ENCODE data around the gene DAGLA. TPM values are rescaled to one million over a fixed set of nuclear protein-coding genes. Genes with fewer than 3 reads are reported as not detected.

Gene DAGLA
- total and polyA plus RNA-seq, 2 experiments from 2014 or later, result 1.3 TPM

DNA sequence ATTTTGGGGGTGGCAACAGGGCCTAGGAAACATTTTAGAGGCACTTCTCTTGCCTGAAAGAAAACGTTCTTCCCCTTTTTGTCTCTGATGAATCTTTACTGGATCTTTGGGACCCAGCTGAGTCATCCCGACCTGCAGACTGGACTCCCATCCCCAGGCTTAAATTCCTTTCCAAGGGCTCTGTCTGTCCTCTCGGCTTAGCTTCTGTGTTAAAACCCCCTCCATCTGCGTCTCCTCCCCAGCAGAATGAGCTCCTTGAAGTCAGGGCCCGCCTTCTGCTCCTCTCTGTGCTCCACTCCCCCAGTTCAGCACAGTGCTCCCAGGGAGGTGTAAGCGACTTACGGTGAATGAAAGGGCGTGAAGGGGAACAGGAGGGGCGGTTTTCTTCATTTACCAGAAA lies 895 bp upstream of the DAGLA start:
- no peak overlapping the region for H2AFZ ChIP-seq

DNA sequence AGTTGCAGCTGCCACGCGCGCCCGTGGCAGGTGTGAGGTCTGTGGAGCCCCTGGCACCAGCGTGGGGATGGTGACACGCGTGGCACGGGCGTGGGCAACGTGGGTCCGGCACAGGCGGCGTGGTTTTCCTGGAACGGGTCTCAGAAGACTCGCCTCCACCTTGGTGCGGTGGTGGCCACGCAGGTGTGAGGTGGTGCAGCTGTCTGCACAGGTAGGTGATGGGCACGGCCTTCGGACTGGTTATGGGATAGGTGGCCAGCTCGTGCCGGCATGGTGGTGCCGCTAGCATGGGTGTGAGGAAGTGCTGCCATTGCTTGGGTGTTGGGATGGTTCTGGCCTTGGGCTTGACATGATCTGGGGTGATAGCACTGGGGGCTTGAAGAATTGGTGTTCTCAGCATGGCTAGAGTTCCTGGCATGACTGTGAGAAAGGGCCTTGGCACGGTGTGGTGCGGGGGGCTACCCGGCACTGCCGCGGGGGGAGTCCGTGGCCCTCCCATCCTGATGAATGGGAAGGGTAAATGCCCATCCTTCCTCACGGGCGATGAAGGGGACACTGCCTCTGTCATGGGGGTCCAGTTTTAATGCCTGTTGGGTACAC lies 531 bp downstream of the DAGLA start:
- no peak overlapping the region for H3K27ac ChIP-seq
- peak overlapping the region; percentile 70; the same call in 1 of the 2 replicates for H3K9ac ChIP-seq
- DNase-seq, result no peak
- no peaks in the 10 kb centered on the region; the same call in 1 of the 2 replicates for H3K79me2 ChIP-seq (ENCODE audit: insufficient read depth)
- TF ChIP-seq EZH2phosphoT487 (IDR thresholded peaks at IDR 0.05; ENCODE audit: insufficient read depth, low read depth) (no peak), EZH2 (IDR thresholded peaks at IDR 0.05; ENCODE audit: insufficient read depth, poor library complexity, severe bottlenecking) (no peak)
- peaks cover 15% of the 10 kb centered on the region for H3K27me3 ChIP-seq (replicated peaks; ENCODE audit: insufficient read depth)
- H3K4me2 ChIP-seq (ENCODE audit: unreplicated experiment), result peak overlapping the region; percentile 86
- no peaks in the 10 kb centered on the region for H3K9me2 ChIP-seq (ENCODE audit: insufficient read depth)
- 39 to 41% methylated on average over 19 to 30 of the region's 30 CpGs for WGBS, 2 experiments (ENCODE audit: low coverage in 1 of 2, low lambda C conversion rate in 2 of 2, missing lambda C conversion rate in 2 of 2)
- H2AFZ ChIP-seq, result peak overlapping the region; percentile 63
- H3K4me1 ChIP-seq (ENCODE audit: insufficient read depth), result no peaks in the 10 kb centered on the region
- H3K36me3 ChIP-seq (ENCODE audit: low read depth), result no peaks in the 10 kb centered on the region
- no peaks in the 10 kb centered on the region for H3K9me3 ChIP-seq (ENCODE audit: low read depth)
- H3F3A ChIP-seq (ENCODE audit: insufficient read depth), result peaks cover 4% of the 10 kb centered on the region; the same call in 1 of the 2 replicates
- H4K20me1 ChIP-seq (ENCODE audit: insufficient read depth), result no peaks in the 10 kb centered on the region
- in situ Hi-C loops (cut with MboI), result no loop called here
- H3K4me3 ChIP-seq, result peak overlapping the region; percentile 76

More for the DNA sequence above, 895 bp upstream of the DAGLA start:
- peaks cover 4% of the 10 kb centered on the region; the same call in 1 of the 2 replicates for H3F3A ChIP-seq (ENCODE audit: insufficient read depth)
- no peaks in the 10 kb centered on the region for H3K9me2 ChIP-seq (ENCODE audit: insufficient read depth)
- no peak overlapping the region for H3K27ac ChIP-seq
- H3K4me1 ChIP-seq (ENCODE audit: insufficient read depth), result no peaks in the 10 kb centered on the region
- H3K27me3 ChIP-seq (replicated peaks; ENCODE audit: insufficient read depth), result peaks cover 29% of the 10 kb centered on the region
- TF ChIP-seq EZH2 (IDR thresholded peaks at IDR 0.05; ENCODE audit: insufficient read depth, poor library complexity, severe bottlenecking) (no peak), EZH2phosphoT487 (IDR thresholded peaks at IDR 0.05; ENCODE audit: insufficient read depth, low read depth) (no peak)
- WGBS, 2 experiments (ENCODE audit: low coverage in 1 of 2, low lambda C conversion rate in 2 of 2, missing lambda C conversion rate in 2 of 2), result 39 to 44% methylated on average over 9 of the region's 9 CpGs
- H3K9ac ChIP-seq, result no peak overlapping the region
- H3K79me2 ChIP-seq (ENCODE audit: insufficient read depth), result no peaks in the 10 kb centered on the region; the same call in 1 of the 2 replicates
- no peaks in the 10 kb centered on the region for H3K36me3 ChIP-seq (ENCODE audit: low read depth)
- H3K4me3 ChIP-seq, result no peak overlapping the region
- peak; percentile 36 for DNase-seq
- in situ Hi-C loops (cut with MboI), result no loop called here
- no peaks in the 10 kb centered on the region for H4K20me1 ChIP-seq (ENCODE audit: insufficient read depth)
- H3K9me3 ChIP-seq (ENCODE audit: low read depth), result no peaks in the 10 kb centered on the region
- no peak overlapping the region for H3K4me2 ChIP-seq (ENCODE audit: unreplicated experiment)

DNA sequence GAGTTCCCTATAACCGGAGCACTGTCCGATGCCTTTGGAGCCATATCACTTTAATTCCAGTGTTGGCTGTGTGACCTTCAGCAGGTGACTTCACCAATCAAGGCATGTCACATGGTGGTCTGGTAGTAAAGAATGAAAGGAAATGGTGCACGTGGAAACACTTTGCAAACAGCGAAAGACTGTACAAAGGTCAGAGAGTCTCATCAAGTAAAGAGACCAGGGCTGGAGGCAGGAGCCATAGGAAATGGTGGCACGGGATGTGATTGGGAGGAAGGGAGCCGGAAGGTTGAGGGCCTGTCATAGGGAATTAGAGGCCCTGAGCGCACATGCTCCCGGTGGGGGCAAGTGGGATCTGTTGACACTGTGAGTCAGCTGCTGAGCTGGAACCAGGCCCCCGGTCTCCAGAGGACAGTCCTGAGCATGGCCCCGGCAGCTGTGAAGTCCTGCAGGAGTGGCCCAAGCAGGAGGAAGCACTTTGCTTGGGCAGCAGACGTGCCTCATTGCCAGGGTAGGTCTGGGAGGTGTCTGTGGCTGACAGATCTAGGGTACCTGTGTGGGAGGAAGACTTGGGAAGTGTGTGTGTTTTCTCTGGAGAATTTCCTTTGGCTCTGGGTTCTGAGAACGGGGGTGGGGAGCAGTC lies 2.0 kb downstream of the DAGLA start:
- Histone ChIP-seq H3K27ac (no peak overlapping the region), H4K20me1 (ENCODE audit: insufficient read depth) (no peaks in the 10 kb centered on the region), H3K4me3 (no peak overlapping the region), H3K27me3 (replicated peaks; ENCODE audit: insufficient read depth) (no peaks in the 10 kb centered on the region; the same call in 1 of the 2 replicates), H3K36me3 (ENCODE audit: low read depth) (no peaks in the 10 kb centered on the region), H3K4me2 (ENCODE audit: unreplicated experiment) (no peak overlapping the region), H3K9ac (no peak overlapping the region), H3K4me1 (ENCODE audit: insufficient read depth) (no peaks in the 10 kb centered on the region), H3K9me3 (ENCODE audit: low read depth) (no peaks in the 10 kb centered on the region), H2AFZ (no peak overlapping the region), H3F3A (ENCODE audit: insufficient read depth) (peaks cover 4% of the 10 kb centered on the region; the same call in 1 of the 2 replicates), H3K9me2 (ENCODE audit: insufficient read depth) (no peaks in the 10 kb centered on the region), H3K79me2 (ENCODE audit: insufficient read depth) (no peaks in the 10 kb centered on the region; the same call in 1 of the 2 replicates)
- DNase-seq, result no peak
- in situ Hi-C loops (cut with MboI), result no loop called here
- no peak for TF ChIP-seq EZH2phosphoT487 (IDR thresholded peaks at IDR 0.05; ENCODE audit: insufficient read depth, low read depth)
- 70 to 71% methylated on average over 12 of the region's 12 CpGs for WGBS, 2 experiments (ENCODE audit: low coverage in 1 of 2, low lambda C conversion rate in 2 of 2, missing lambda C conversion rate in 2 of 2)

DNA sequence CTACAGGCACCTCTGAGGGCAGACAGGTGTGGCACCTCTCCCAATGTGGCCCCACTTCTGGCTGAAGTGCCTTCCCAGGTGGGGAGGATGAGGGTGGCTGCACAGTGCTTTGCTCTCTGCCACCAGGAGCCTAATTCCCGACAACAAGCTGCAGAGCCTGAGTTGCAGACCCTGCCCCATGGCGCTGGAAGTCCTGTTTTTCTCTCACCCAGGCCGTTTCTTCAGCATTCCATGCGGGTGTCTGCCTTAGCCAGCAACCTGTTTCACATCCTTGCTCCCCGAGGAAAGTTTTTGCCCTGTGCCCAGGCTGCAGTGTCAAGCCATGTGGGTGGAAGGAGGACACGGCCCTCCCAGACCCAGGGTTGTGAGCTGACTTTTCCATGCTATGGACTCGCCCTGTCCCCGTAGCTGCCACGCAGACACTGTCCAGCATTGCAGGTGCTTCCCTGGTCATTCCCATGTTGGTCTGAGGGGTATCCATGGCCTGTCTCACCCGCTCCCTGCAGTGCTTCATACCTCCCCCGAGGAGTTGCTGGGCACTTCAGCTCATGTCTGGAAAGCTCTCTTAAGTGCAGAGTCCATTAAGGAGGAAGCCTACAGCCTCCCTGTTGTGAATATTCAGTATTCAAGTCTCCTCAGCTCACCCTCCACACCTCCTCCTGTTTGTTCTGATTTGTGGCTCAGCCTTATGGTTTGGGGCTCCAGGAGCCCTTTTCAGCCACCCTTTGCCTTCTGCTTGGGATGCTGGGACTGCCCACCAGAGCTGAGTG lies 2.9 kb downstream of the DAGLA start:
- Histone ChIP-seq H3K79me2 (ENCODE audit: insufficient read depth) (no peaks in the 10 kb centered on the region; the same call in 1 of the 2 replicates), H3K4me2 (ENCODE audit: unreplicated experiment) (no peak overlapping the region)
- WGBS, 2 experiments (ENCODE audit: low coverage in 1 of 2, low lambda C conversion rate in 2 of 2, missing lambda C conversion rate in 2 of 2), result 88 to 90% methylated on average over 11 of the region's 11 CpGs

More for the DNA sequence above, 2.9 kb downstream of the DAGLA start:
- no peak for DNase-seq
- H3K9me3 ChIP-seq (ENCODE audit: low read depth), result no peaks in the 10 kb centered on the region
- H3K36me3 ChIP-seq (ENCODE audit: low read depth), result no peaks in the 10 kb centered on the region
- no peak overlapping the region for H3K9ac ChIP-seq
- TF ChIP-seq EZH2phosphoT487 (IDR thresholded peaks at IDR 0.05; ENCODE audit: insufficient read depth, low read depth), result no peak
- no peak for TF ChIP-seq EZH2 (IDR thresholded peaks at IDR 0.05; ENCODE audit: insufficient read depth, poor library complexity, severe bottlenecking)
- H4K20me1 ChIP-seq (ENCODE audit: insufficient read depth), result no peaks in the 10 kb centered on the region
- H3K4me3 ChIP-seq, result no peak overlapping the region
- in situ Hi-C loops (cut with MboI), result no loop called here
- H3K27ac ChIP-seq, result no peak overlapping the region
- no peak overlapping the region for H2AFZ ChIP-seq
- H3F3A ChIP-seq (ENCODE audit: insufficient read depth), result peaks cover 4% of the 10 kb centered on the region; the same call in 1 of the 2 replicates
- H3K4me1 ChIP-seq (ENCODE audit: insufficient read depth), result no peaks in the 10 kb centered on the region
- no peaks in the 10 kb centered on the region for H3K27me3 ChIP-seq (replicated peaks; ENCODE audit: insufficient read depth)
- no peaks in the 10 kb centered on the region for H3K9me2 ChIP-seq (ENCODE audit: insufficient read depth)

All from GM23248 (cell line).